K562 (cell line): ENCODE data around the gene ROBO1. TPM values are rescaled to one million over a fixed set of nuclear protein-coding genes. Genes with fewer than 3 reads are reported as not detected.

Source experiments
- ATAC-seq: fragments of 200-7000 bp; cut with Tn5 transposase; 3 replicates; pipeline ENCODE4 v1.9.1; 2020; ENCODE audit warnings: moderate library complexity
- BruUV-seq: library from RNA; stranded (reverse); fragments of 400-500 nt; replicated peaks from 2 replicates; lab custom pipeline; 2021; lab: Mats Ljungman, UMichigan
- CTCF ChIA-PET: fragments of 300-600 bp; formaldehyde crosslinking; extraction: SDS; loops from one replicate; lab custom pipeline; 2021; ENCODE audit warnings: low intra/inter-chr PET ratio; lab: Yijun Ruan, JAX
- POLR2A ChIA-PET: fragments of 300-600, 350-650 bp; sonication (Branson Sonifier 250); formaldehyde crosslinking; extraction: SDS; loops from one replicate; lab custom pipeline; 2021; ENCODE audit warnings: antibody characterized with exemption, inconsistent platforms; lab: Yijun Ruan, JAX
- DNase-seq, 4 experiments: peaks; one replicate each; pipeline versions ENCODE4 v3.0.0 to v3.0.0-alpha.2; 2011 to 2018; ENCODE audit warnings: low spot score in 3 of 4, mixed read lengths in 3 of 4; ENCODE audit errors: extremely low read depth in 1 of 4
- FAIRE-seq: peaks from 2 replicates; lab custom pipeline; 2011; peaks lifted over from hg19 to GRCh38; lab: Jason Lieb, UNC
- H2AFZ ChIP-seq: 2 replicates; pipeline ENCODE4 v1.6.0; 2011; ENCODE audit warnings: low read depth, low read length, control low read depth, inconsistent platforms
- H3K27ac ChIP-seq: fragments of 200-600 bp; 3 replicates; pipeline ENCODE4 v1.8.0; 2011; ENCODE audit warnings: low read depth, mild to moderate bottlenecking, control low read depth, inconsistent platforms, low read length, moderate library complexity, mixed read lengths; ENCODE audit errors: extremely low read depth
- H3K27me3 ChIP-seq, 2 experiments: fragments of 300-600 bp in 1 of 2; 2 replicates in 1 of 2; 3 replicates in 1 of 2; pipeline versions ENCODE4 v1.6.0 to v1.8.0; 2011; ENCODE audit warnings: inconsistent platforms in 2 of 2, low read length in 2 of 2, mild to moderate bottlenecking in 1 of 2, mixed read lengths in 1 of 2, moderate library complexity in 1 of 2; ENCODE audit not compliant: control insufficient read depth in 2 of 2, insufficient read depth in 2 of 2
- H3K36me3 ChIP-seq: fragments of 300-600 bp; 3 replicates; pipeline ENCODE4 v1.8.0; 2011; ENCODE audit warnings: mild to moderate bottlenecking, low read length, inconsistent platforms; ENCODE audit not compliant: control insufficient read depth, insufficient read depth
- H3K4me1 ChIP-seq, 2 experiments: fragments of 200-600 bp in 1 of 2; replicated peaks in 1 of 2; 2 replicates in 1 of 2; 3 replicates in 1 of 2; pipeline versions ENCODE4 v1.5.1 to v1.8.0; 2011; ENCODE audit warnings: inconsistent platforms in 2 of 2, low read length in 2 of 2, mild to moderate bottlenecking in 1 of 2, mixed read lengths in 1 of 2, moderate library complexity in 1 of 2; ENCODE audit not compliant: control insufficient read depth in 2 of 2, insufficient read depth in 2 of 2
- H3K4me2 ChIP-seq: 2 replicates; pipeline ENCODE4 v1.6.1; 2011; ENCODE audit warnings: low read length, control low read depth, inconsistent platforms, mixed read lengths; ENCODE audit not compliant: insufficient read depth
- H3K4me3 ChIP-seq: fragments of 200-600 bp; sonication (generic), shearing (Covaris generic); 2 replicates; pipeline ENCODE4 v1.5.1; 2016; ENCODE audit warnings: control low read depth, inconsistent platforms
- H3K79me2 ChIP-seq: fragments of 200-600 bp; 3 replicates; pipeline ENCODE4 v1.8.0; 2011; ENCODE audit warnings: low read length, inconsistent platforms; ENCODE audit not compliant: control insufficient read depth, insufficient read depth
- H3K9ac ChIP-seq, 2 experiments: 2 replicates each; pipeline versions ENCODE4 v1.6.0 to v1.6.1; 2011; ENCODE audit warnings: low read depth in 2 of 2, low read length in 2 of 2, control low read depth in 1 of 2, inconsistent platforms in 1 of 2, mild to moderate bottlenecking in 1 of 2, mixed read lengths in 1 of 2; ENCODE audit not compliant: insufficient read depth in 1 of 2
- H3K9me1 ChIP-seq: one replicate; pipeline ENCODE4 v1.6.0; 2011; ENCODE audit warnings: inconsistent platforms, mild to moderate bottlenecking, low read length, moderate library complexity; ENCODE audit not compliant: control insufficient read depth, insufficient read depth
- H3K9me3 ChIP-seq: replicated peaks from 2 replicates; pipeline ENCODE4 v1.5.1; 2011; ENCODE audit warnings: low read depth, low read length, inconsistent platforms; ENCODE audit not compliant: control insufficient read depth, insufficient read depth
- H4K20me1 ChIP-seq: replicated peaks from 2 replicates; pipeline ENCODE4 v1.6.1; 2011; ENCODE audit warnings: low read length, inconsistent platforms, mixed read lengths; ENCODE audit not compliant: control insufficient read depth, insufficient read depth
- CREBBP ChIP-seq: IDR thresholded peaks from one replicate; pipeline ENCODE4 v1.6.1; 2012; ENCODE audit warnings: low read depth, mild to moderate bottlenecking, control low read depth, inconsistent platforms, low read length
- GATA2 ChIP-seq: sonication (generic); formaldehyde crosslinking; IDR thresholded peaks from 2 replicates; pipeline ENCODE4 v1.4.0; 2020; ENCODE audit warnings: mild to moderate bottlenecking, missing genetic modification reagents
- HNRNPK ChIP-seq: fragments of 200-400 bp; formaldehyde crosslinking; IDR thresholded peaks from one replicate; pipeline ENCODE4 v1.6.1; 2018; ENCODE audit warnings: mild to moderate bottlenecking, low read depth, low read length; ENCODE audit not compliant: poor library complexity, severe bottlenecking
- LARP7 ChIP-seq: fragments of 450-650 bp; IDR thresholded peaks from 2 replicates; pipeline ENCODE4 v1.6.1; 2016
- NR3C1 ChIP-seq: sonication (generic); formaldehyde crosslinking; IDR thresholded peaks from 2 replicates; pipeline ENCODE4 v1.8.1; 2022; ENCODE audit warnings: missing genetic modification reagents
- NUFIP1 ChIP-seq: fragments of 450-650 bp; IDR thresholded peaks from 2 replicates; pipeline ENCODE4 v1.6.1; 2018; ENCODE audit not compliant: partially characterized antibody
- PKNOX1 ChIP-seq: fragments of 450-650 bp; IDR thresholded peaks from 2 replicates; pipeline ENCODE4 v1.6.1; 2016
- SIRT6 ChIP-seq: IDR thresholded peaks from one replicate; pipeline ENCODE4 v1.6.1; 2012; ENCODE audit warnings: low read depth, mild to moderate bottlenecking, control low read depth, inconsistent platforms, low read length, moderate library complexity
- SMAD1 ChIP-seq: fragments of 150-350 bp; IDR thresholded peaks from 2 replicates; pipeline ENCODE4 v1.6.1; 2014; ENCODE audit warnings: low read length, low read depth; ENCODE audit not compliant: partially characterized antibody
- TCF15 ChIP-seq: fragments of 250-450 bp; sonication (Bioruptor Pico); IDR thresholded peaks from 2 replicates; pipeline ENCODE4 v1.8.0; 2022; ENCODE audit warnings: moderate library complexity, mild to moderate bottlenecking, inconsistent platforms
- THAP7 ChIP-seq: fragments of 250-450 bp; sonication (Bioruptor Pico); IDR thresholded peaks from 2 replicates; pipeline ENCODE4 v1.5.0; 2021
- ZNF133 ChIP-seq: fragments of 250-450 bp; sonication (Bioruptor Pico); IDR thresholded peaks from 2 replicates; pipeline ENCODE4 v1.4.0; 2020; ENCODE audit warnings: mild to moderate bottlenecking
- ZNF274 ChIP-seq: IDR thresholded peaks from 2 replicates; pipeline ENCODE4 v1.6.1; 2011; ENCODE audit warnings: low read depth, mild to moderate bottlenecking, low read length, moderate library complexity, borderline replicate concordance
- ZNF695 ChIP-seq: fragments of 450-650 bp; formaldehyde crosslinking; IDR thresholded peaks from 2 replicates; pipeline ENCODE4 v1.4.0; 2020; ENCODE audit warnings: mild to moderate bottlenecking, moderate library complexity
- WGBS: fragments of 100-300 bp; shearing (Covaris generic); methylation state at CpG from one replicate; pipeline ENCODE4 v1.1.6; 2016; ENCODE audit warnings: low coverage, mixed read lengths; ENCODE audit not compliant: insufficient coverage; ENCODE audit errors: missing lambda C conversion rate; 5-methylcytosine and 5-hydroxymethylcytosine counted together
- in situ Hi-C: fragments of 300-500 bp; cut with MboI; formaldehyde crosslinking; loops from 4 replicates; pipeline ENCODE4 v1.15.0; 2018; ENCODE audit warnings: inconsistent platforms, mixed read lengths
- intact Hi-C: fragments of 100-400 bp; cut with micrococcal nuclease; formaldehyde crosslinking; loops from 2 replicates; pipeline ENCODE4 v1.14.2; 2022
- polyA plus RNA-seq, 8 experiments: library from polyadenylated mRNA; depleted of rRNA in 4 of 8; stranded (reverse) in 5 of 8; unstranded in 3 of 8; fragments of >200 nt; fragmentation: Nextera tagmentation in 2 of 8; fragmentation: Illumina TruSeq in 1 of 8; extraction: Ambion mirVana in 2 of 8; extraction: Trizol in 1 of 8; gene quantifications; 2 replicates each; pipeline versions ENCODE4 v1.2.1 to v1.2.3, GENCODE V29; 2011 to 2014; ENCODE audit warnings: inconsistent platforms in 1 of 8, missing spikeins in 1 of 8
- total RNA-seq, 7 experiments: library from RNA; depleted of rRNA in 6 of 7; stranded (reverse); fragments of >200 nt in 6 of 7; fragmentation: Illumina TruSeq in 2 of 7; extraction: Trizol in 2 of 7; gene quantifications; 2 replicates each; pipeline versions ENCODE4 v1.2.1 to v1.2.3, GENCODE V29; 2011 to 2021; ENCODE audit warnings: low replicate concordance in 1 of 7

ROBO1 gene
- total and polyA plus RNA-seq, 9 of the 15 experiments (the other 6 are each of a cell fraction or from before 2014, with no cell fraction given), result 0.01 to 0.53 (median 0.17) TPM; not detected in 5

GRCh38 chr3:79362571-79363270, 405.1 kb downstream of the ROBO1 start:
- H3K9me1 ChIP-seq, result no peaks in the 10 kb centered on the region
- no peak overlapping the region for H3K9ac ChIP-seq
- no peak overlapping the region for H3K4me3 ChIP-seq
- H3K9me3 ChIP-seq, result no peaks in the 10 kb centered on the region
- H2AFZ ChIP-seq, result no peak overlapping the region
- FAIRE-seq (no peak), DNase-seq (no peak), ATAC-seq (no peak)
- intact Hi-C loops (loop anchor here (5.0 kb wide), 1 partner anchor 705 kb away; no protein-coding TSS in a partner anchor), in situ Hi-C loops (no loop called here)
- H3K79me2 ChIP-seq, result no peaks in the 10 kb centered on the region
- 13% methylated on average over 3 of the region's 3 CpGs for WGBS
- ChIA-PET CTCF (no interaction called here), POLR2A (no interaction called here)
- no peaks in the 10 kb centered on the region for H3K27me3 ChIP-seq
- no TSS peak for BruUV-seq
- no peaks in the 10 kb centered on the region for H3K36me3 ChIP-seq
- no peaks in the 10 kb centered on the region for H4K20me1 ChIP-seq
- no peaks in the 10 kb centered on the region for H3K4me1 ChIP-seq
- TF ChIP-seq ZNF133 (CRISPR knock-in tag), result no peak
- TF ChIP-seq PKNOX1, result no peak
- no peak for TF ChIP-seq HNRNPK
- TF ChIP-seq TCF15 (CRISPR knock-in tag), result no peak
- no peak for TF ChIP-seq SMAD1
- no peak for TF ChIP-seq SIRT6
- TF ChIP-seq CREBBP, result no peak
- TF ChIP-seq THAP7, result no peak
- no peak for TF ChIP-seq ZNF695 (CRISPR knock-in tag)
- no peak for TF ChIP-seq ZNF274
- no peak for TF ChIP-seq NUFIP1
- TF ChIP-seq NR3C1 (CRISPR knock-in tag), result no peak
- no peak for TF ChIP-seq LARP7
- no peak for TF ChIP-seq GATA2
- no peak overlapping the region for H3K27ac ChIP-seq
- H3K4me2 ChIP-seq, result no peak overlapping the region
